HG03565 (cell line): ENCODE measurements around the gene ABHD2.
A peak's percentile ranks its signal among the peaks of the same experiment; 100 is the strongest.
"Not testable (repeated sequence)": the region's sequence is repeated elsewhere in the genome, so short reads cannot be mapped to it uniquely, and the experiment has no call there.

ENCODE experiments used
- ATAC-seq: cut with Tn5 transposase; IDR thresholded peaks from one replicate; pipeline ENCODE4 v1.9.1; 2021; ENCODE audit warnings: mild to moderate bottlenecking, moderate library complexity; ENCODE audit not compliant: unreplicated experiment

The ABHD2 gene

GRCh38 chr15:89136818-89137772 lies 48.8 kb downstream of the ABHD2 start:
- ATAC-seq = no peak

- no peak for ATAC-seq
These were observed 49.7 kb downstream of the ABHD2 start for GRCh38 chr15:89137926-89138325.

GRCh38 chr15:89138999-89139612 lies 50.9 kb downstream of the ABHD2 start:
- ATAC-seq = no peak

DNA sequence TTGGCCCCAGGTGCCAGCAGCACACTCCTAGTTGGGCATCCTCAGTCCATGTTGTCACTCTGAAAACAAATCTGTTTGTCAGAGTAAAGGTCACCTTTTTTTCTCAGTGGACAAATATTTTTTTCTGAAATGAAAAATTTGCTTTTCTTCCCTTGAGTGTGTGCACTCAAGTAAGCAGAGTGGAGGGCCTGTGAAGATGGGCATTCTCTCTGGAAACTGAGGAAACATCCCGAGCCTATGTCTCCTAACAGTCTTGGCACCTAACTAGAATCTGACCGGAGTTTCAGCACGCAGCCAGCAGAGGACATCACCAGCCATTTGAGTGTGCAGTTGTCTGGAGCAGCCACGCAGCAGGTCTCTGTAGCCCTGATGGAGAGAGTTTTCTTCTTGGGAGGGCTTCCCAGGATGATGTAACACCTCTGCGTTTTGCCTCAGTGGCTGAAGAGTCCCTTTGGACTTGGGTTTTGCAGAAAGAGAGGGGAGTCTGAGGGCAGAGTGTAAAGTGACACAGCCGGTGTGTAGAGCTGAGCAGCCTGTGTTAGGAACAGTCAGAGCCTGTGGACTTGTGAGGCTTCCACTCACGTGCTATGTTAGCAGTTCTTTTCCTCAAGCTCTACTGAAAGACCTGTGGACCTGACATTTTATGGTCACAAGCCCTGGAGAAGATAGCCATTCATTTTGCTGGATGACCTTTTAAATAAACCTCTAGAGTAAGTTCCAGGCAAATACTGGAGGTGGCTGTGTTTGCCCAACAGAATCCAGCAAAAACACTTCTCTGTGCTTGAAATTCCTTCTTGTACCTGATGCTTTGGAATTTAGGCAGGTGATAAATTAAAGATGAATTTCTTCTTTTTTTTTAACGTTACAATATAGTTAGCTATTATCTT lies 51.6 kb downstream of the ABHD2 start:
- ATAC-seq = no peak

GRCh38 chr15:89140595-89140994 lies 52.3 kb downstream of the ABHD2 start:
- ATAC-seq = no peak

- ATAC-seq = not testable (repeated sequence)
These were observed 52.9 kb downstream of the ABHD2 start for GRCh38 chr15:89141159-89141558.

DNA sequence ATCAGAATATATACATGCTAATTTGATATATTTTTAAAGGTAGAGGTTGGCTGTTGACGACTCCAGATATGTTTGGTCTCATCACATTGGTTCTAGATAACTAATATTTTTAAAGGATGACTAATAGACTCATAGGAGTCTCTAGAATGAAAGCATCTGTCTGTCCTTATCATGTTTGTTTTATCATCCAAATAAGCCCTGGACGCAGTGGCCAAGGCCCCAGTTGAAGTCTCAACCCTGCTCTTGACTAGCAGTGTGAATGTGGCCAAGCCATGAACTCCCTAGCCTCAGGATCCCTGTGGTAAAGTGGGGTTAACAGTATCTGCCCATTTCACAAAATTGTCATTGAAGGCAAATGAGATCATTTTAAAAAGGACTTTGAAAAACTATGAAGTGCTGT lies 53.6 kb downstream of the ABHD2 start:
- no peak for ATAC-seq

GRCh38 chr15:89142423-89142822 lies 54.2 kb downstream of the ABHD2 start:
- no peak for ATAC-seq

- peak; percentile 48 for ATAC-seq
These were observed 55.4 kb downstream of the ABHD2 start for GRCh38 chr15:89143503-89144162.

GRCh38 chr15:89144491-89144890 lies 56.2 kb downstream of the ABHD2 start:
- no peak for ATAC-seq

- ATAC-seq = no peak
These were observed 58.1 kb downstream of the ABHD2 start for GRCh38 chr15:89146366-89146765.

- ATAC-seq = no peak
These were observed 59.9 kb downstream of the ABHD2 start for GRCh38 chr15:89148126-89148525.

GRCh38 chr15:89149501-89150101 lies 61.3 kb downstream of the ABHD2 start:
- ATAC-seq = no peak

DNA sequence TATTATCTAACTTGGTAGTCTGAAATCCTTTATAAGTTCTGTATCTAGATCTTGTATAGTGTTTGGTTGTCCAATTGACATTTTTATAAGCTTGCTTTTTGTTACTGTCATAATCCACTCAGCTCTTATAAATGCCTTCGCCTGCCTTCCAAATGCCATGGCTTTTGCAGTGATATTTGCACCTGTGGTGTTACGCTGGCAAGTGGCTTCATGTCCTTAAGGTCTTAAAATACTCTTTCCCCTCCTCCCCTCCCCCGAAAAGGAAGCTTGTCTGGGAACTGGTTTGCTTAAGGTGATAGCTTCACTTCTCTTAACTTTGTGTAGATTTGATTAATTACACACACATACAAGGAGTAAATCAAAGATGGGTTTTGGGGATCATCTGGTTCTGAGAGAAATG lies 62.0 kb downstream of the ABHD2 start:
- ATAC-seq = no peak

DNA sequence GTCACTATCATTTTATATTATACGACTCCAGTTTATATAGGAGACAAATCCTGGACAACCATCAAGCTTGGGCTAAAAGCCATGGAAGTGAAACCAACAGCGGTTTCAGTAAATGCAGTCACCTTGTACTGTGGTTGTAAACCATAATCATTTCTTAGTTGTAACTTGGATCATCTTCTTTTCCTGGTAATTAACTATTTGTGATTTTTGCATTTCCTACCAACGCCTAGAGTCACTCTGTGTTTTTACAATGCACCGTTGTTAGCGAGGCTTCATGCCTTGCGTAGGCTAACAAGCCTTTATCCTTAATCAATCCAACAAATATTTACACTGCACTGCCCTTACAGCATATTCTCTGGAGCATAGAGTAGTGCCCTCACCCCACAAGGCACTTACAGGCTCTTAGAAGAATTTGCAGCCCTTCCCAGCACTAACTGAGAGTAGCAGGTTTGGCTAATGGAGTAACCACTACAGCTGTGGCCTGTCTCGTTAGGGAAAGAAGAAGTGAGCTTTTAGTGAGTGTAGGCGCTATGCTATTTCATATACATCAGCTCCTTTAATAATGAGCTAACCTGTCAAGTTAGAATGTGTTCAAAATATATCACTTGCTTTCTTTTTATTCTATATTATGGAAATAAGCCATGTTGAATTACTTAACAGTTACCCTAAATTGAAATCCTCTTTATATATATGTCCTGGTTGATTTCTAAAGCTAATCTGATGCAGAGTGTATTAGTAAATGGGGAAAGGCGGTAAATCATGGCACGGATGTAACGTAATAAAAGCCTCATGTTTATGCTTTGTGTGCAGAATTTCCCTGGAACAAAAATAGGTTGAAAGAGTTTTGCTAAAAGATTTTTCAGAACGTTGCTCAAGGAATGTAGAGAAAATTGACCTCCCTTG lies 62.8 kb downstream of the ABHD2 start:
- ATAC-seq = no peak

GRCh38 chr15:89155122-89155521 lies 66.9 kb downstream of the ABHD2 start:
- no peak for ATAC-seq

DNA sequence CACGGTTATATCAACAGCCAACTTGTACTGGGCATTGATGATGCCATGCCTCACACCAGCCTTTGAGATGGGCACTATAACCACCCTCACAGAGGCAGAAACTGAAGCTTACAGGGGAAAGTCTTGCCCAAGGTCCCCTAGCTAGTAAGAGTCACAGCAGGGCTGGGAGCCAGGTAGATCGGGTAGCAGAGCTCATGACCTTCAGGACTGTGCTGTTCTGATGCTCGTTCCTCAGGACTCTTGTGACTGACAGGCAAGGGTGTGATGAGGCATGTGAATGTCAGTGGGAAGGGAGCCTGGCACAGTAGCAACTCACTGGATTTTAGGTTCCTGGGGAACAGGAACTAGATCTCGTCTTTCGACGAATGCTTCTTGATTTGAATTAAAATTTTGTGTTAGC lies 67.4 kb downstream of the ABHD2 start:
- ATAC-seq = no peak

GRCh38 chr15:89157061-89157460 lies 68.8 kb downstream of the ABHD2 start:
- ATAC-seq = no peak

- ATAC-seq = no peak
These were observed 69.8 kb downstream of the ABHD2 start for GRCh38 chr15:89157918-89158564.
